Erythroblast (primary cell): ENCODE measurements around the gene LCN2.

Experiments
- DNase-seq, 2 experiments: peaks; one replicate each; lab custom pipeline; 2025; lab: John Stamatoyannopoulos, UW
- GATA1 ChIP-seq: IDR thresholded peaks from 2 replicates; pipeline ENCODE4 v1.6.1; 2011; ENCODE audit warnings: low read depth, mild to moderate bottlenecking, control low read depth, low read length, moderate library complexity
- POLR2A ChIP-seq: IDR thresholded peaks from 2 replicates; pipeline ENCODE4 v1.6.1; 2011; ENCODE audit warnings: mild to moderate bottlenecking, low read length

The LCN2 gene

DNA sequence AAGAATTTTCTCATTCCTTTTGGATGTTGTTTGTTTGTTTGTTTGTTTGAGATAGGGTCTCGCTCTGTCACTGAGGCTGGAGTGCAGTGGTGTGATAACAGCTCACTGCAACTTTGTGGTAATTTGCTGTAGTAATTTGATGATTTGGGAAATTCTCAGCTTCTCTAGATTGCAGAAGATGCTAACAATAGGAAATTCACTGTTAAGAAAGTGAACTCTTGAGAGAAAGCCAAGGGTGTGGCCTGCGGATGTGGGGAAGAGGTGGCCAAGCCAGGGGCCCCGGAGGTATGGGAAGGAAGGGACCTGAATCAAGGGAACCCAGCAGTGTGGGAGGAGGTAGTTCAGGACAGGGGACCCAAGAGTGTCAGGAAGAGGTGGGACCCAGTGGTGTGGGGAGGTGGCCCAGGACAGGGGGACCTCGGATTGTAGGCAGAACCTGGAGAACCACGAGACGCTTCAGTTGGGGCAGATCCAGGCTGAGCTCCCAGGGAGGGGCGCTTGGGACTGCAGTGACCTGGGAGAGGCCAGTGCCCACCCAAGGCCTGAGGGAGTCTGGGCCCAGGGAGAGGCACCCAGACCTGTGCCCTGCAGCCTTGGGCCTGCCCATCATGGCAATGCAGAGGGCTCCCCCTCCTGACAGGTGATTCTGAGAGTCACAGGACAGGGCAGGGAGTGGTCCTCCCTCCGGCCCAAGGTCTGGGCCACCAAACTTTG, 5.6 kb upstream of the LCN2 start:
- DNase-seq = no peak

DNA sequence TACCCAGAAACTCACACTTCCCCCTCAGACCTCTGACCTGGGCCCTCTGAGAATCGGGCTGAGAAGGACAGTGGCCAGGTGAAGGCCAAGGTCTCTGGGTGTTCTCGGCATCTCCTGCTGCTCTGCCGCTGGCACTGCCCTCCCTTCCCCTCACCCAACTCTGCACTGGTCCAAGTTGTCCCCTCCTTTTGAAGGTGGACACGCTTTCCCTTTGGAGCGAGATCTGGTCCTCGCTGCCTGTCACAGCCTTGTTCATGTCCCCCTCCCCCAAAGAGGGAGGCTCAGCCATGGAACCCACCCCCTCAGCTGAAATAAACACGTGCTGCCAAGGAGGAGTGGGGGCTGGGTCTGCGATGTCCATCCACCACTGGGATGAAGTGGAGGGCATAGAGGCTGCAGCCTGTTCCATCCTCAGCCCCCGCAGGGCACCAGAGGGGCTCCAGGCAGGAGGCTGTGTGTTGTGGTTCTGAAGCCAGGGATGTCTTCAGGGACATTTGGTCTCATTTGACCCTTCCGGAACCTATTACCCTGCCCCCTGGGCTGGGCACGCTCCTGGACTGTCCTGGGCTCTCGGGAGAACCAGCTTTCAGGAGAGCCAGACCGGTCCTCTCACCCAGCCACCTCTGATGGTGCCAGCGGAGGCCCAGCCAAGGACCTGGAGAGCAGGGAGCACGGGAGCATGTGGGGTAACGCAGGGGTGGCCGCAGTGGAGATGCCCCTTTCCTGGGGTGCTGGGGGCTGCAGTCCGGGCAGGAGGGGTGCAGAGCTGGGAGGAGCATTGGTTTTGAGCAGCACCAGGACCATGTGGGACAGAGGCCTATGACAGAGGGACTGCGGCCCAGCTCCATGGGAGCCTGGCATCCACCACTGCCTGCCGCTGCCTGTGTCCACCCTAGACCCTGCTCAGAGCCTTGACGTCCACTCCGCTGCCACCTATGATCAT, 4.7 kb upstream of the LCN2 start:
- TF ChIP-seq POLR2A (no peak), GATA1 (no peak)

More for the DNA sequence above, 5.6 kb upstream of the LCN2 start:
- TF ChIP-seq POLR2A = no peak
- TF ChIP-seq GATA1 = no peak

DNA sequence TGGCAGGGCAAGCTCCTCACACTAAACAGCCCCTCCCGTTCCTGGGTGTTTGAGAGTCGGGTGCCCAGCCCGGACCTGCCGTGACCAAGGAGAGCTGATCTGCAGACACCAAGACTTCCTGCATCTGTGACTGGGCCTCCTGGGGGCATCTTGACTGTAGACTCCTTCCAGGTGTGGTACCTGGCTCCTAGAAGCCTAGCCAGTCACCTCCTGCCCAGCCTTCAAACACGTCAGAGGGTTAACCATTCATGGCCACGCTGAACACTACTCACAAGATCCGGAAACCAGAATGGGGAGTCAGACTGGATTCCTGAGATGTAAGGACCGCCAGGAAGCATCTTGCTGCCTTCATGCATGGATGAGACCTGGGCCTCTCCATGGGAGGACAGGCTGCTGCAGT, 3.7 kb upstream of the LCN2 start:
- TF ChIP-seq GATA1 (no peak), POLR2A (no peak)
- DNase-seq = no peak

More for the DNA sequence above, 4.7 kb upstream of the LCN2 start:
- no peak for DNase-seq

DNA sequence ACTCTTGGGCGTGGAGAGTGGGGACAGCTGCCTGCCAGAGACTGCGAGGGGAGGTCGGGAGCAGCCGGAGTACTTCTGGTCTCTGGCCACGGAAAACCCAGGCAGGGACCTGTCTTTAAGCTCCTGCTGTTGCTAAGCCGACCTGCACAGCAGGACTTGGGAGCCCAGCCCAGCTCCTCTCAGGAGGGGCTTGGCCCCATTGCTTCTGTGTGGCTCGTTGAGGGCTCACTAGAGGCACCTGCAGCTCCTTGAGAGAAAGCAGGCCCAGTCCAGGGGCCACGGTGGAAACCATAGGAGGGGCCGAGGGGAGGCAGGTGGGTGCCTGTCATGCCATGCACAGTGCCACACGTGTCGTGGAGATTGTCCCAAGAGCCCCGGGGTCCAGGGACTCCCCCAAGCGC, 3.3 kb upstream of the LCN2 start:
- no peak for DNase-seq
- no peak for TF ChIP-seq GATA1
- no peak for TF ChIP-seq POLR2A

DNA sequence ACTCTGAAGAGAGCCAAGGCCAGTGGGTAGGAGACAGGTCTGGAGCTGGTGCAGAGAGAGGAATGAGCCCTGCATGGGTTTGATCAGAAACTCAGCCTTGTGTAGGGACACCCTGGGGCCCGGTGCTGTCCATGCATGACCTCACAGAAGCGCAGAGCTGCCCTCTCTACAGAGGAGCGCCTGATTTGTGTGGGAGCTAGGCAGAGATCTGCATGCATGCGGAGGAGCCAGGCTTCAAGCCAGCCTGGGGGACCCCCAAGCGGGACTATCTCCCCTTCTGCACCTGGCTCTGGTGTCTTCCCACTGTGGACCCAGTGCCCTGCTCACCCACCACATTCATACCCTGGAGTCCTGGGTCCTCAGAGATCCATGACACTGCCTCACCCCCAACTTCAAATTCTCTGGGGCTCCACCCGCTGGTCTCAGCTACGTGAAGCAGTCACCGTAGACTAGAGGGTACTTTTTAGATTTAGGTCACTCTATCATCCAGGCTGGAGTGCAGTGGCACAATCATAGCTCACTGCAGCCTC, 2.6 kb upstream of the LCN2 start:
- TF ChIP-seq GATA1 (no peak), POLR2A (no peak)
- DNase-seq = no peak

DNA sequence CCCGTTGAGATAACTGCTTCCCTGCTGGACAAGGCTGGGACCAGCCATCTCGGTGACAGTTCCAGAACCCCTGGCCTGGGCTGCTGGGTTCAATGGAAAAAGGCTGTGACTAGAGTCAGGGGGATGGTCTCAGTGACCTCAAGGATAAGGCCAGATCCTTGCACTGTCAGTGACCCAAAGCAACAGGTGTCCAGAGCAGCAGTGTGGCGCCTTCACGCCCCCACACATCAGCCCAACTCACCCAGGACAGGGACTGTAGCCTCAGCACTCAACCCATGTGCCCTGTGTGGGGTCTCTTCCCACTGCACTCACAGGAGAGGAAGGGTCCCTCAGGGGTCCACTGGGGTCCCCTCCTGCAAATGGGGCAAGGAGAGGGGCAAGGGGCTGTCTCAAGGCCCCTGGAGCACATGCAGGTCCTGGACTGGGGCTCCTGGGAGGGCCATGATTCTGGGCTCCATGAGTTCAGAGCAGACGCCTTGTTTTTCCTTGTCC, 698 bp upstream of the LCN2 start:
- no peak for TF ChIP-seq POLR2A
- TF ChIP-seq GATA1 = no peak
- no peak for DNase-seq

DNA sequence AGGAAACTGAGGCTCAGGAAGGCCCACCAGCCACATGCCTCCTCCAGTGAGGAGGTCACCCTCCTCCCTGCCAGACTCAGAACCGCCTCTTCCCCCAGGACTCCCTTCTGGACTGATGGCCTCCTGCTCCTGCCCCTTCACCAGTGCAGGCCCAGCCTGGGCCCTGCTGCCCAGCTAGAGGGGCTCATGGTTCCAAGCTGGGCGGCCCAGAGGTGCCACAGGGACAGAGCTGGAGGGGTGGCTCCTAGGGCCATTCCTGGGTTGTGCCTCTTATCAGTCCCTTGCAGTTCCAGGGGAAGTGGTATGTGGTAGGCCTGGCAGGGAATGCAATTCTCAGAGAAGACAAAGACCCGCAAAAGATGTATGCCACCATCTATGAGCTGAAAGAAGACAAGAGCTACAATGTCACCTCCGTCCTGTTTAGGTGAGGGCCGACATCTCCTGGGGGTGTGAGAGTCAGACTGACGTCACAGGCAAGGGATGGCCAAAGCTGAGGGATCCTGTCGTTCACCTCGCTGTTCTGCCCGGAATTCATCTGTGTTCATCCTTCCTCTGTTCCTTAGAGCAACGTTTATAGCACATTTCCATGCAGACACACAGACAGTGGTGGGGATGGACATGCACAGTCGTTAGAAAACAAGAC, 819 bp downstream of the LCN2 start:
- peak; percentile 38 to 43 for DNase-seq
- TF ChIP-seq POLR2A (no peak), GATA1 (no peak)

DNA sequence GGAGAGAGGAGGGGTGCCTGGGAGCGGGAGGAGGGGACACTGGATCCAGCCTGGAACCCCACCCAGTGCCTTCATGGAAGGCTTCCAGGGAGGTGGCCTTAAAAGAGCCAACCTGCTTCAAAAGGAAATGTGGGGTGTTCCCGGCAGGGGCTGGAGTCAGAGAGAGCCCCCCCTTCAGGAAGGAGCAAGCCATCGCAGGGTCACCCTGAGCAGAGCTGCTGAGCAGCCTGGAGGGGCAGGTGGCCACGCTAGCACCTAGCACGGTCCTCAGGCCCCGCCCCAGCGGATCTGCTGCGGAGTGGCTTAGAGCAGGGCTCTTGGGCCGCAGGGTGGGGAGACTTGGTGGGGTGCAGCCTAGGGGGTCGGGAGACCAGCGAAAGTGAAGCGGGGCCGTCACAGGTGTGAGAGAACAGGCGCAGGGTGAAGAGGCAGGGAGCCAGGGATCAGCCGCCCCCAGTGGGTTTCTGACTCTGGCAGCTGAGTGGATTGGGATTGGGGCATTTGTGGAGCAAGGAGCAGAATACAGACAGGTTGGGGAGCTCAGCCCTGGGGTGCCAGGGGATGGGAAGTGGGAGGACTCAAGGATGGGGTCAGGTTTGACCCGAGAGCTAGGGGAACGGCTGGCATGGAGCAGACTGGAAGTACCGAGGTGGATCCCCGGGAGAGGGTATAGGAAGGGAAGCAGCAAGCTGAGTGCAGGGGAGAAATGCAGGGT, 1.5 kb downstream of the LCN2 start:
- TF ChIP-seq POLR2A (no peak), GATA1 (no peak)
- peak; percentile 51 to 56 for DNase-seq

DNA sequence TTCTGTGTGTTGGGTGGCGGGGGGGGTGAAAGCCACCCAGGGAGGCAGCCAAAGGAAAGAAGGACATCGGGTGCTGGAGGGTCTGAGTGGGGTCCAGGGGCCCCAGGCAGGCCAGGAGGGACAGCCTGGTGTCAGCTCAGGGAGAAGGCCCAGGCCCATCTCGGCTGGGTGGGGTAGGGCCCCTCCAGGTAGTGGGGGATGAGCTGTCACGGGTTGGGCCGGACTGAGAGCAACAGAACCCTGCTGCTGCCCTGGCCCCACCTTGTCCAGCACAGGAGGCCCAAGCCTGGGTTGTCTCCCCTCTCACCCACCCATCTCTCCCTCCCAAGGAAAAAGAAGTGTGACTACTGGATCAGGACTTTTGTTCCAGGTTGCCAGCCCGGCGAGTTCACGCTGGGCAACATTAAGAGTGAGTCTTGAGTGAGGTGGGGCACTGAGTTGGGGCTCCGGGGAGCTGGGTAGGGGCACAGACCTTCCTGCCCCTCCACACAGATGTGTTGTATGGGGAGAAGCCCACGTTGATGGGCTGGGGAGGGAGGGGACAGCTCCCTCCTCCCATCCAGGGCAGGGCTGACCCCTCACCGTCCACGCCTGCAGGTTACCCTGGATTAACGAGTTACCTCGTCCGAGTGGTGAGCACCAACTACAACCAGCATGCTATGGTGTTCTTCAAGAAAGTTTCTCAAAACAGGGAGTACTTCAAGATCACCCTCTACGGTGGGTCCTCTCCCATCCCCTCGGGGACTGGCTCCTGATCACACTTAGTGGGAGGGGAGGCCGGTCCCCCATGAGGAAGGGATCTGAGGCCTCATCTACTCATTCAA, 2.3 kb downstream of the LCN2 start:
- DNase-seq = no peak
- no peak for TF ChIP-seq GATA1
- no peak for TF ChIP-seq POLR2A

DNA sequence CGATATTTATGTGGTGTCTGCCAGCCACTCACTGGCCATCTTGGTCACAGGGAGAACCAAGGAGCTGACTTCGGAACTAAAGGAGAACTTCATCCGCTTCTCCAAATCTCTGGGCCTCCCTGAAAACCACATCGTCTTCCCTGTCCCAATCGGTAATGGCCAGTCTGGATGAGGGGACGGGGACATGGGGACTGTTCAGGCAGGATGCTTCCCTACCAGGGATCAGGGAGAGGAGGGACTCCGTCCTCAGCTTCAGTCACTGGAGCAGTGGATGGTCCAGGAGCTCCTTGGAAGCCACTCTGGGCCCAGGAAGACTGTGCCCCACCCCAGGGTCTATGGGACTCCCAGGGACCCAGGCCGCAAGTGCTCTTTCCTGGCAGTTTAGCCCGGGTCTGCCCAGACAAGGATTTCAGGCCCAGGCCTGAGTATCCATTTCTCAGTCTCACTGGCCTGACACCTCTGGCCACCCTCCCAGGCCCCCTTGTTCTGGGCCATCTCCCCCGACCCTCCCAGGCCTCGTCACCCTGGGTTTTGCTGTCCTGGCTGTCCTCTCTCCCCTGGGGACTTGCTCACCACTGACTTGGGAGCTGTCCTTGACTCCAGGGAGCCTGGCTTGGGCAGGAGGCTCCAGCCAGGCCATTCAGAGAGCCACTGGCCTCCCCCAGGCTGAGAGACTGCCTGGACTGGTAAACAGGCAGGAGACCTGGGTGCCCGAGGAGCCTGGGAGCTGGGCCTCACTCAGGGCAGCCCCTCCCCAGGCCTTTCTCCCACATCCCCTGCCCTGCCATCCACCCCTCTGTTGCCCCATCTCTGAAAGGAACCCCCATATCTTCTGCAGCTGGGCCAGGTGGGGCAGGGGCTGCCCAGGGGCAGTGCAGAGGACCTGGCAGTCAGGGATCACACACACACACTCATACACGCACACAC, 3.1 kb downstream of the LCN2 start:
- TF ChIP-seq POLR2A (no peak), GATA1 (no peak)
- no peak for DNase-seq

DNA sequence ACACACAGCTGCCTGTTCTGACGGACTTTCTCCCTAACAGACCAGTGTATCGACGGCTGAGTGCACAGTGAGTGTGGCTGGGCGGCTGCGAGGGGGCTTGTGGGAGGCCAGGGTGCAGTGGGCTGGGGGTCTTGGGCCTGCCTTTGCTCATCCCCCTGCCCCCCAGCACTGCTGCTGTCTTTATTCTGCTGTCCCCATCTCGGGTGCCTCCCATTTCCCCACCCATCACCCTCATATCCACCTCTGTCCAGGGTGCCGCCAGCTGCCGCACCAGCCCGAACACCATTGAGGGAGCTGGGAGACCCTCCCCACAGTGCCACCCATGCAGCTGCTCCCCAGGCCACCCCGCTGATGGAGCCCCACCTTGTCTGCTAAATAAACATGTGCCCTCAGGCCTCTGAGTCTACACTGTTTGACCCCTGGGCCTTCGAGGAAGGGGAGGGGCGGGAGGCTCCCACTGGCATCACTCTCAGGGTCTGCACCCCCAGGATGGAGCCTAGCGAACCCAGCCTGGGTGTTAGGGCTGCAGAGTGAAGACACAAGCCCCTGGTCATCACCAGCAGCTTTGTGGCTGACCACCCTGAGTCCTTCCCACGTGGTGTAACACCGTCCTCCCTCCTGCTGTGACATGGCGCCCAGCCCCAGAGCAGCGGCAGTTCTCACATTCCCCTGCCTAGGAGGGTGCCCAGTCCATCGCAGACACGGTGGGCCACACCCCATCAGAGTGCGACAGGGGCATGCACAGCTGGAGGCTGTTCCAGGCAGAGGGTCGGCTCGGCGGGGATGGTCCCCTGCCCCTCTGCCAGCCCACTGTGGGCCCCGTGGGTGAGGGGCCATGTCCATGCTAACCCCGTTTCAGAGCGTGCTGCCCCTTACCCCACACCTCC, 4.0 kb downstream of the LCN2 start:
- TF ChIP-seq GATA1 (no peak), POLR2A (no peak)
- DNase-seq = no peak
